MM.1S (cell line): ENCODE measurements around the gene GPR158.

ENCODE experiments used
- DNase-seq: peaks from one replicate; pipeline ENCODE4 v3.0.0-alpha.2; 2015
- H2AFZ ChIP-seq: fragments of 300-600 bp; sonication (generic); 2 replicates; pipeline ENCODE4 v1.6.0; 2016; ENCODE audit warnings: antibody characterized with exemption, low read length
- H3F3A ChIP-seq: fragments of 300-600 bp; sonication (generic); 2 replicates; pipeline ENCODE4 v1.6.1; 2016; ENCODE audit warnings: mild to moderate bottlenecking, antibody characterized with exemption, low read length, moderate library complexity, mixed read lengths; ENCODE audit not compliant: insufficient read depth
- H3K27ac ChIP-seq: fragments of 300-600 bp; sonication (generic); 2 replicates; pipeline ENCODE4 v1.5.1; 2016; ENCODE audit warnings: mild to moderate bottlenecking, low read length
- H3K27me3 ChIP-seq: fragments of 300-600 bp; sonication (generic); replicated peaks from 2 replicates; pipeline ENCODE4 v1.6.0; 2016; ENCODE audit warnings: low read length; ENCODE audit not compliant: insufficient read depth
- H3K36me3 ChIP-seq: fragments of 300-600 bp; sonication (generic); replicated peaks from 2 replicates; pipeline ENCODE4 v1.6.1; 2016; ENCODE audit warnings: mild to moderate bottlenecking, low read length, mixed read lengths; ENCODE audit not compliant: insufficient read depth
- H3K4me1 ChIP-seq: fragments of 300-600 bp; sonication (generic); 2 replicates; pipeline ENCODE4 v1.6.1; 2016; ENCODE audit warnings: low read length, mixed read lengths
- H3K4me2 ChIP-seq: fragments of 300-600 bp; sonication (generic); 2 replicates; pipeline ENCODE4 v1.6.0; 2016; ENCODE audit warnings: low read depth, low read length
- H3K4me3 ChIP-seq: fragments of 300-600 bp; sonication (generic); 2 replicates; pipeline ENCODE4 v1.5.1; 2016; ENCODE audit warnings: low read length, mixed read lengths
- H3K79me2 ChIP-seq: fragments of 300-600 bp; sonication (generic); 2 replicates; pipeline ENCODE4 v1.6.1; 2016; ENCODE audit warnings: mixed run types, low read length, mixed read lengths
- H3K9ac ChIP-seq: fragments of 300-600 bp; sonication (generic); 2 replicates; pipeline ENCODE4 v1.6.1; 2016; ENCODE audit warnings: low read length, mixed read lengths
- H3K9me2 ChIP-seq: fragments of 300-600 bp; sonication (generic); replicated peaks from 2 replicates; pipeline ENCODE4 v1.6.1; 2016; ENCODE audit warnings: mild to moderate bottlenecking, low read length, mixed read lengths; ENCODE audit not compliant: insufficient read depth
- H3K9me3 ChIP-seq: fragments of 300-600 bp; sonication (generic); replicated peaks from 2 replicates; pipeline ENCODE4 v1.6.1; 2016; ENCODE audit warnings: mild to moderate bottlenecking, low read length, mixed read lengths; ENCODE audit not compliant: insufficient read depth
- H4K20me1 ChIP-seq: fragments of 300-600 bp; sonication (generic); 2 replicates; pipeline ENCODE4 v1.6.1; 2016; ENCODE audit warnings: mild to moderate bottlenecking, low read length, moderate library complexity, mixed read lengths; ENCODE audit not compliant: insufficient read depth
- CTCF ChIP-seq: fragments of 300-600 bp; sonication (generic); IDR thresholded peaks from 2 replicates; pipeline ENCODE4 v1.5.1; 2016; ENCODE audit warnings: antibody characterized with exemption, low read length, mixed read lengths
- EZH2 ChIP-seq: fragments of 300-600 bp; sonication (generic); optimal IDR thresholded peaks from 2 replicates; pipeline ENCODE3; 2017; ENCODE audit warnings: low read depth, mild to moderate bottlenecking, antibody characterized with exemption, low read length, mixed read lengths
- EZH2phosphoT487 ChIP-seq: fragments of 300-600 bp; sonication (generic); IDR thresholded peaks from 2 replicates; pipeline ENCODE4 v1.6.1; 2018; ENCODE audit warnings: antibody characterized with exemption, low read length

The GPR158 gene

GRCh38 chr10:25492040-25492439, 317.2 kb downstream of the GPR158 start:
- Histone ChIP-seq H3K9ac (no peak overlapping the region), H3K4me3 (no peak overlapping the region), H3K9me3 (no peaks in the 10 kb centered on the region), H3K27me3 (no peaks in the 10 kb centered on the region), H4K20me1 (no peaks in the 10 kb centered on the region), H3K79me2 (no peaks in the 10 kb centered on the region), H3K27ac (no peak overlapping the region), H3K4me2 (no peak overlapping the region), H2AFZ (no peak overlapping the region), H3K9me2 (no peaks in the 10 kb centered on the region), H3K36me3 (no peaks in the 10 kb centered on the region), H3F3A (no peaks in the 10 kb centered on the region), H3K4me1 (no peaks in the 10 kb centered on the region)
- DNase-seq = no peak
- TF ChIP-seq EZH2 (no peak), EZH2phosphoT487 (no peak), CTCF (no peak)

- no peaks in the 10 kb centered on the region for H3K27me3 ChIP-seq
- no peak overlapping the region for H3K9ac ChIP-seq
- H3K9me2 ChIP-seq = no peaks in the 10 kb centered on the region
- TF ChIP-seq CTCF = no peak
- H3K9me3 ChIP-seq = no peaks in the 10 kb centered on the region
- H3F3A ChIP-seq = no peaks in the 10 kb centered on the region
- no peak for DNase-seq
- H2AFZ ChIP-seq = no peak overlapping the region
- H3K79me2 ChIP-seq = no peaks in the 10 kb centered on the region
- no peaks in the 10 kb centered on the region for H3K4me1 ChIP-seq
- no peaks in the 10 kb centered on the region for H3K36me3 ChIP-seq
- no peak overlapping the region for H3K4me2 ChIP-seq
- no peak overlapping the region for H3K4me3 ChIP-seq
- no peaks in the 10 kb centered on the region for H4K20me1 ChIP-seq
- no peak overlapping the region for H3K27ac ChIP-seq
These were observed 317.9 kb downstream of the GPR158 start for GRCh38 chr10:25492680-25493079.

- Histone ChIP-seq H3K4me3 (no peak overlapping the region), H2AFZ (no peak overlapping the region), H3K27me3 (no peaks in the 10 kb centered on the region), H3K36me3 (no peaks in the 10 kb centered on the region), H3K27ac (no peak overlapping the region), H3F3A (no peaks in the 10 kb centered on the region), H3K4me1 (no peaks in the 10 kb centered on the region), H3K9me3 (no peaks in the 10 kb centered on the region), H3K9me2 (no peaks in the 10 kb centered on the region), H3K4me2 (no peak overlapping the region), H4K20me1 (no peaks in the 10 kb centered on the region), H3K79me2 (no peaks in the 10 kb centered on the region), H3K9ac (no peak overlapping the region)
- no peak for DNase-seq
- TF ChIP-seq EZH2 (no peak), EZH2phosphoT487 (no peak), CTCF (no peak)
These were observed 318.5 kb downstream of the GPR158 start for GRCh38 chr10:25493122-25493893.
